Measurements from ENCODE around the gene TSPAN7.

The TSPAN7 gene

DNA sequence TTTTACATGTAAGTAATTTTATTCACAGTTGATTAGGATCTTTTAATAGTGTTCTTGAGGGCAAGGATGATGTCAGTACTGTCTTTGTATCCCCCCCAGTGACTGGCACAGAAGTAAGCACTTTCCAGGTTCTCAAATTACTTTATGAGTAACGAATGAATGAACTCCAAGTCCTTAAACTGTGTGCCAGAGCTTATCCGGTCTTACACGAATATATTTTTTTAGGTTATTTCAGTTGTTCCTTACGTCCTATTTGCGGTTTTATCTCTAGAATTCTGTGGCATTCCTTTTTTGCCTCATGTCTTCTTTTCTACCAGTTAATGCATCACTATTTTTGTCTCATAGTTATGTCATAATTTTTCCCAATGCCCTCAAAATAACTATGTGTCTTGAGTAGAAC is 133.1 kb downstream of the TSPAN7 start:
- DNase-seq: no peak

DNA sequence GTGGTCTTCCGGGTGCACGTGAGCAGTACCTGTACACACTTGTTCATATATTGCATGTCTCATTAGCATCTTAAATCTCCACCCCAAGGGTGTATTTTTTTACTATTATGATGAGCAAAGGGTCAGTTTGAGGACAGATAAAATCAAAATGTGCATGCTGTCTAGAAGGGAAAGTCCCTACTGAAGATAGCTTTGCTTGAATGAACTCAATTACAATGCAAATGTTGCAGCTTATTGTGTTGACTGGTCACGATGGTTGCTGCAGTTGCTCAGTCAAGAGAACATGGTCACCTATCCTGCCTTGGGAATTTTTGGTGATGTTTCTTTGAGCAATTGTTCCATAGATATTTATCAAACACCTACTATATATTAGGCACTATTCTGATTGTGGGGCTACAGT is 136.1 kb downstream of the TSPAN7 start:
- DNase-seq: no peak

DNA sequence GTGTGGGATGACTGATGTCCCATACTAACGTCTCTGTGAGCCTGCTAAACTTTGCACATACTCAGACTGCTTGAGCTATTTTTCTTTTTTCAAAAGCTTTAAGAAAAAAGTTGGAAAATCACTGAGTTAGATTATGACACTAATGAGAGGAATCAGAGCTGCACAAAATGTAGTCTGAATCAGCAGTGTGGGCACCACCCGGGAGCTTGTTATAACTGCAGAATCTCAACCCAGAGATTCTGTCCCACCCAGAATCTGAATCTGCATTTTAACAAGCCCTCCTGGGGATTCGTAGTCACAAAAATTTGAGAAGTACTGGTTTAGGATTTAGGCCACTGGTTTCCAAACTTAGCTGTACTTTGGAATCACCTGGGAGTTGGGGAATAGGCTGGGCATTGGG is 137.8 kb downstream of the TSPAN7 start:
- DNase-seq: no peak

DNA sequence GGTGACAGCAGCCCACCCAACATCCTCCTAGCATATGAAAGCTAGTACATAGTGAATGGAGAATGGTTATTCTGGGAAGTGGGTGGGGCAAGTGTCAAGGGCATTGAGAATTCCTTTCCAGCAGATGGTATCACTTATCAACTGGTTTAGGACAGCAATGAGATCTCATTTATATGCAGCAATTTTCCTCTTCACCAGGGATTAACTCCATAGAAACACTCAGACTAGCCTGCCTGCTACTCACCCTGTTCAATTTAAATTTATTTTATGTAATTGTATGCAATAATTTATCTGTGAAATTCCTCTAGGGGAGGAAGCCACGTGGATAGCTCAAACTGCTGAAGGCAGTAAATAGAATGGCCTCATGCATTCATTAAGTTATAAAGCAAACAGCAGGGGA is 138.4 kb downstream of the TSPAN7 start:
- no peak for DNase-seq

DNA sequence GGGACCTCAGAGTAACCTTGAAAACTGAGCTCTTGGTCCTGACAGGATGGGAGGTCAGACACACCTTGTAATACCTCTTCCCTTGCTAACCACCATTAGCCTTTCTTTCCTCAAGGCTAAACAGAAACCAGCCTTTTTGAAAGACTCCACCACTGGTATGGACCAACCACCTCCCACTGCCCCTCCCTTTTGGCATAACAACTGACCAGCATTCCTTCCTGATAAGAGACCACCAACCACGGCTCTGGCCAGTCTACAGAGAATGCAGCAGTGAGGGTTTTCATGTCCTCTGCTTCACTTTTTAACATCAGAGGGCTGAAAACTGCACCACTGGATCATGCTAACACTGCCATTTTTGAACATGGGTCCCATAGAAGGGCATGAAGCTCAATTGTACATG is 139.7 kb downstream of the TSPAN7 start:
- DNase-seq: no peak

DNA sequence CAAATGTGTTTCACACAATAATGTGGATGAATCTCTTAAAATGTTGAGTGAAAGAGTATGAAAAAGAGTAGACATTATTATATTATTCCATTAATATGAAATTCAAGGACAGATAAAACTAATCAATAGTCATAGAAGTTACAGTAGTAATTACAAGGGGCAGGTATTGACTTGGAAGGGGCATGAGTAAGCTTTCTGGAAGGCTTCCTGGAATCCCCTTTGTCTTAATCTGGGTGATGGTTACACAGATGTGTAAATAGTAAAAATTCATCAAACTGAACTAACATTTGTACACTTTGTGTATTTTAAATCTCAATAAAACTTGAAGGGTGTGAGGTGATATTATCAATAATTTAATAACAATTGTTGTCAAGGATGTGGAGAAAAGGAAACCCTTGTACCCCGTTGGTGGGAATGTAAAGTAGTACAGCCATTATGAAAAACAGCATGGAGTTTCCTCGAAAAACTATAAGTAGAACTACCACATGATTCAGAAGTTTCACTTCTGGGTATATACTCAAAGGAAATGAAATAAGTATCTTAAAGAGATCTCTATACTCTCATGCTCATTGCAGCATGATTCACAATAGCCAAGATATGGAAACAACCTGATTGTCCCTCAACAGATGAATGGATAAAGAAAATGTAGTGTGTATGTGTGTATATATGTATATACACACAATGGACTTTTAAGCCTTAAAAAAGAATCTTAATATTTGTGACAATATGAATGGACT is 143.0 kb downstream of the TSPAN7 start:
- DNase-seq: no peak

DNA sequence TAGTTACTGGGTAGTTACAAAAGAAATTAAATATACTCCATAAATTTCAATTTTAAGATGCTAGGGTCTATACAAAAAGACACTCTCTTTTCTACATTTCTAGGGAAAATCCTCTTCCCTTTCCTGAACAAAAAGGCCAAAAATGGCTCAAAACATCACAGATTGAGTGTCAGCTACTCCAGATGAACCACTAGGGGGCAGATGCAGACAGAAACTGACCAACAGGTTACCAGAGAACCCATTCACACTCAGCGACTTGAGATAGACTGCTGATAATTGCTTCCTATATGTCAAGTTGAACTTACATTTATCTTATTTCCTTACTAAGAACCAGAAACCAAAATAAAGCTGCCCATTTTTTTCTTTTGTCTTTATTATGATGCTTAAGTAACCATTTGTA is 156.5 kb downstream of the TSPAN7 start:
- DNase-seq: no peak

DNA sequence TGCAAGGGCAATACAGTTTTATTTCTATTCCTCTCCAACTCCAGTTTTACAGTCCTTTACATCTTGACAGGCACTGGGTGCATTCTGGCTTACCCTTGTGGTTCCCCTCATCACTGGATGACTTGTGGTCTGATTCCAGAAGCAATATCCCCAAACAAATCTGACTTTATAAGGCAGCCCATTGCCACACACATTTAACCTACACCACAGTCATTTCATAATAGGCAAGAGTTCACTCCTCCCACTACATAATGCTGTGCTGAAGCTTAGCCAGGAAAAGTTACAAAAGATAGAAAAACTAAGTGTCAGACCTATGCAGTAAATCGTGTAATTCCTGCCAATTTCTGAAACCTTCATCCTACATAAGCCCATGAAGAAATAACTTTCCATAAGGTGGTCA is 157.0 kb downstream of the TSPAN7 start:
- no peak for DNase-seq

DNA sequence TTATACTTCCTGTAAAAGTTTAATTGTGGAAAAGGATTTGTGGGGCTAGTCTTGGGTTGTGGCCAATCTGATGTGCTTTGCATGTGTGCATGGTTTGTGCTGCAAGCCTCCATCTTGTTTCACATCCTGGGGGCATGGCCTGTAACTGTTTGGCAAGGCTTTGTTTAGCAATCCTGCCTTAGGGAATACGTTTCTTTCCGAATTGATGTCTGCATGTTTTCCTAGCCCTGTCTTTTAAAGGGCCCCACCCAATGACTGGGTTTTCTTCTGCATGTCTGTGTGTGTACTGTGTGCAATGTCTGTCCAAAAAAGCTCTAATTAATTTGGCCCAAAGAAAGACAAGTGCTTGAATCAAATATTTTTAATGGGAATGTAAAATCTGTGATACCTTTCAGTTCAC is 165.3 kb downstream of the TSPAN7 start:
- no peak for DNase-seq

DNA sequence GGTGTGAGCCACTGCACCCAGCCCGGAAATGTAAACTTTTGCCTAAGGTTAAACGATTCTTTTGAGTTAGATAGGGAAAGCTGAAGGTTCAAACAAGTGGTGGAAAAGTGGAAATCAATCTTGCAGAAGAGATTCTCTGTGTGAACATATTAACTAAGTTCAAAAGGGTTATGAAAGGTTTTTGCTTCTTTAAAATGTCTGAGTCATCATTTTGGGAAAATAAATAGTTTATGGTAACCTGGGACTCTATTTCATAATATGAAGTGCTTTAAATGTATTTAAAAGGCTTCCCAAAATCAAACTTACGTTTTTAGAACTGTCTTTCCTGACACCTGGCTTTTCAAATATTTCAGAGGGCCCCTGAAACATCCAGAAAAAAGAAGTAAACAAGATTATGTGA is 166.3 kb downstream of the TSPAN7 start:
- no peak for DNase-seq

DNA sequence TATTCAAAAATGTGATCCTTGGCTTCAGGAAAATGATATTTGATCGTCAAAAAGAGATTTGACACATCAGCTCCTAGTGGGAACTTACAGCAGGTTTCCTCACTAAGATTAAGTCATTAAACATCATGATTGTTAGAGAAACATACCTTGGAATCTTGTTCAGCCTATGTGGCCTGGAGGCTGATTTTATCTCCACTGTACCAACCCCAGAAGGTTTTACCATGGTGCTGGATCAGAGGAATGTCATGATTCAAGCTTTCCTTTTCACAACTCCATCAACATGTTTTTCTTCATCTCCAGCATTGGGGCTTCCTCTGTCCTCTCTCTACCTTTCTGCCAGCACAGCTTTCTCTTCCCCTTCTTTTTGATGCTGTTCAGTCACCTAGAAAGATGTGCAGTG is 171.5 kb downstream of the TSPAN7 start:
- DNase-seq: no peak
